SH-SY5Y (cell line): ENCODE results near the gene MIPEP.

Source experiments
- GATA2 ChIP-seq: IDR thresholded peaks from 2 replicates; pipeline ENCODE4 v1.6.1; 2011; ENCODE audit warnings: mild to moderate bottlenecking, low read depth, low read length
- GATA3 ChIP-seq: IDR thresholded peaks from 2 replicates; pipeline ENCODE4 v1.6.1; 2011; ENCODE audit warnings: low read depth, mild to moderate bottlenecking, low read length, moderate library complexity

DNA sequence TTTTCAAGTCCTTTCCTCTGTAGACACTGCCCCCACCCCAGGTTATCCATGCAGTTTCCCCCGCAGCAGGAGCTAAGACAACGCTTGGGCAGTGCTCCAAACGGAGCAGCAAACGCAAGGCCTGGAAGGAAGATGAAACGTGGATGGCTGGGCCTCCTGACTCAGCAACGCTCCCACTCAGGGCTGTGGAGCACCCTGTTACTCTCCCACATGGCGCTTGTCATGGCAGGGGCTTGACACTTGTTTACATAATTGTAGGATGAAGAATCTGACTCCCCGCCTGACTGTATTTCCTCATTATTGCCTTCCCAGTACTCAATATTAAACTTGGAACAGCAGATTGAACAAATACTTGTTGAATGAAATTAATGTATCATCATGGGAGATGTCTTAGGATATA, 8.9 kb upstream of the MIPEP start:
- TF ChIP-seq GATA2 (no peak), GATA3 (no peak)
